Psoas muscle (tissue), 8 donors: ENCODE measurements around the gene CLIP2. TPM values are rescaled to one million over a fixed set of nuclear protein-coding genes. Genes with fewer than 3 reads are reported as not detected.
"Not testable (repeated sequence)": the region's sequence is repeated elsewhere in the genome, so short reads cannot be mapped to it uniquely, and the experiment has no call there.

Experiments
- ATAC-seq, 4 donors: fragments of 200-7000 bp; cut with Tn5 transposase; one replicate each; pipeline ENCODE4 v1.9.1; 2020; ENCODE audit warnings: moderate library complexity in 3 of 4, mild to moderate bottlenecking in 2 of 4
- DNase-seq, 2 donors: peaks; one replicate each; pipeline ENCODE4 v3.0.0-alpha.2; 2020
- H3K27ac ChIP-seq: fragments of 200-600 bp; one replicate; pipeline ENCODE4 v1.8.0; 2022
- H3K27me3 ChIP-seq, 3 donors: fragments of 200-600 bp in 1 of 3; one replicate each; pipeline versions ENCODE4 v1.6.1 to v1.8.0; 2013 to 2022; ENCODE audit warnings: low read length in 2 of 3, mild to moderate bottlenecking in 2 of 3, moderate library complexity in 1 of 3; ENCODE audit not compliant: insufficient read depth in 3 of 3
- H3K36me3 ChIP-seq, 2 donors: fragments of 200-600 bp in 1 of 2; one replicate each; pipeline versions ENCODE4 v1.6.1 to v1.8.0; 2013 to 2022; ENCODE audit warnings: low read depth in 1 of 2, mild to moderate bottlenecking in 1 of 2, moderate library complexity in 1 of 2; ENCODE audit not compliant: insufficient read depth in 1 of 2
- H3K4me1 ChIP-seq: fragments of 200-600 bp; one replicate; pipeline ENCODE4 v1.8.0; 2022
- H3K4me3 ChIP-seq: fragments of 200-600 bp; one replicate; pipeline ENCODE4 v1.8.0; 2022; ENCODE audit warnings: mild to moderate bottlenecking
- H3K9me3 ChIP-seq: fragments of 200-600 bp; one replicate; pipeline ENCODE4 v1.8.0; 2022
- CTCF ChIP-seq: fragments of 200-600 bp; IDR thresholded peaks from one replicate; pipeline ENCODE4 v1.8.0; 2022; ENCODE audit warnings: antibody characterized with exemption
- WGBS, 3 donors: extraction: QIAGEN DNeasy Blood & Tissue Kit; methylation state at CpG; one replicate each; pipeline versions ENCODE4 v1.1.6 to v1.1.7; 2013; 5-methylcytosine and 5-hydroxymethylcytosine counted together
- intact Hi-C, 2 donors: fragments of 100-400 bp; cut with DNase I; formaldehyde crosslinking; loops; one replicate each; pipeline versions ENCODE4 v1.11.0 to v1.14.2; 2022
- polyA plus RNA-seq, 3 donors: library from polyadenylated mRNA; stranded (reverse); fragments of 200-250 nt; gene quantifications; one replicate each; pipeline ENCODE4 v1.2.3, GENCODE V29; 2013
- total RNA-seq, 4 donors: library from RNA; stranded (reverse); fragmentation: NEBNext Ultra II Directional in 2 of 4; extraction: Animal tissue kit (Norgen Biotek cat#: 25700) in 2 of 4; gene quantifications; one replicate each; pipeline versions ENCODE4 v1.2.1 to v1.2.4, GENCODE V29; 2021 to 2023
- donor health status: healthy with polysubstance abuse.
- donor health status: DM: no; HTN: no; CAD: no; lungs with moderate emphysema.
- donor health status: Bipolar disorder and iron deficiency.
- donor health status: healthy.
- donor health status: DM: yes; HTN: yes; CAD: no.
- donor health status: DM: no; HTN: no; CAD: no.
- donor health status: DM: no; HTN: no; CAD: no.
- donor health status: DM: yes; HTN: yes; CAD: no.

CLIP2 gene
- total and polyA plus RNA-seq, 7 donors, result 1.5 to 4.3 (median 2.2) TPM

GRCh38 chr7:74309181-74309580, 20.0 kb downstream of the CLIP2 start:
- TF ChIP-seq CTCF, result no peak
- intact Hi-C loops, result loop anchor here in 1 of 2 donors (10.0 kb wide), 1 partner anchor 66 kb away; no protein-coding TSS in a partner anchor
- WGBS, 3 donors, result 93 to 97% (median 97%) methylated on average over 6 of the region's 6 CpGs
- Histone ChIP-seq H3K4me1 (peaks cover 13% of the 10 kb centered on the region), H3K27ac (no peak overlapping the region), H3K36me3 (no peaks in the 10 kb centered on the region), H3K27me3 (peaks cover 0 to 11% (median 9%) of the 10 kb centered on the region in 3 donors), H3K9me3 (no peaks in the 10 kb centered on the region), H3K4me3 (no peak overlapping the region)
- ATAC-seq (no peak), DNase-seq (no peak)

- intact Hi-C loops, result no loop called here
- Histone ChIP-seq H3K27me3 (peaks cover 0 to 11% (median 5%) of the 10 kb centered on the region in 3 donors), H3K36me3 (no peaks in the 10 kb centered on the region), H3K9me3 (no peaks in the 10 kb centered on the region), H3K4me1 (peaks cover 10% of the 10 kb centered on the region), H3K4me3 (no peak overlapping the region), H3K27ac (no peak overlapping the region)
- DNase-seq (no peak), ATAC-seq (no peak)
- 91 to 98% (median 95%) methylated on average over 4 of the region's 4 CpGs for WGBS, 3 donors
- no peak for TF ChIP-seq CTCF
Observed at GRCh38 chr7:74311305-74311744, 22.1 kb downstream of the CLIP2 start.

GRCh38 chr7:74312418-74313028, 23.3 kb downstream of the CLIP2 start:
- no peak overlapping the region for H3K27ac ChIP-seq
- no peaks in the 10 kb centered on the region for H3K4me1 ChIP-seq
- no peak overlapping the region for H3K4me3 ChIP-seq
- DNase-seq (no peak), ATAC-seq (no peak)
- WGBS, 3 donors, result 82 to 87% (median 83%) methylated on average over 16 of the region's 16 CpGs
- H3K9me3 ChIP-seq, result no peaks in the 10 kb centered on the region
- no peaks in the 10 kb centered on the region for H3K36me3 ChIP-seq
- TF ChIP-seq CTCF, result no peak
- intact Hi-C loops, result no loop called here
- H3K27me3 ChIP-seq, result peaks cover 0 to 6% (median 0%) of the 10 kb centered on the region in 3 donors

- 76 to 79% (median 77%) methylated on average over 4 of the region's 4 CpGs for WGBS, 3 donors
- not testable (repeated sequence) for H3K4me3 ChIP-seq, H3K27me3 ChIP-seq, H3K9me3 ChIP-seq, H3K36me3 ChIP-seq, ATAC-seq, H3K27ac ChIP-seq, DNase-seq, H3K4me1 ChIP-seq
- intact Hi-C loops, result loop anchor here in 1 of 2 donors (5.0 kb wide), 1 partner anchor 51 kb away; no protein-coding TSS in a partner anchor
Observed at GRCh38 chr7:74315891-74316290, 26.7 kb downstream of the CLIP2 start.

- no peak for DNase-seq
- no peak overlapping the region for H3K4me3 ChIP-seq
- intact Hi-C loops, result loop anchor here in 1 of 2 donors (5.0 kb wide), 1 partner anchor 50 kb away; no protein-coding TSS in a partner anchor
- H3K36me3 ChIP-seq, result no peaks in the 10 kb centered on the region
- H3K27ac ChIP-seq, result no peak overlapping the region
- no peak for TF ChIP-seq CTCF
- 92 to 95% (median 94%) methylated on average over 20 of the region's 20 CpGs for WGBS, 3 donors
- ATAC-seq, result no peak
- no peaks in the 10 kb centered on the region for H3K9me3 ChIP-seq
- peaks cover 0 to 3% (median 0%) of the 10 kb centered on the region in 3 donors for H3K27me3 ChIP-seq
- H3K4me1 ChIP-seq, result no peaks in the 10 kb centered on the region
Observed at GRCh38 chr7:74317146-74317782, 28.1 kb downstream of the CLIP2 start.
